Fibroblast of the aortic adventitia (primary cell): ENCODE measurements around the gene NUAK1. TPM values are rescaled to one million over a fixed set of nuclear protein-coding genes. Genes with fewer than 3 reads are reported as not detected.
"Not testable (repeated sequence)": the region's sequence is repeated elsewhere in the genome, so short reads cannot be mapped to it uniquely, and the experiment has no call there.

Source experiments
- DNase-seq: peaks from one replicate; pipeline ENCODE4 v3.0.0-alpha.2; 2010; ENCODE audit warnings: low read depth
- H3K4me3 ChIP-seq: 2 replicates; pipeline ENCODE4 v1.5.1; 2011; ENCODE audit warnings: low read depth, mild to moderate bottlenecking, control low read depth, low read length, moderate library complexity
- CTCF ChIP-seq: IDR thresholded peaks from 2 replicates; pipeline ENCODE4 v1.5.1; 2011; ENCODE audit warnings: mild to moderate bottlenecking, low read length, control low read depth, inconsistent platforms; ENCODE audit not compliant: insufficient read depth
- total RNA-seq: library from RNA; depleted of rRNA; stranded (reverse); fragments of >200 nt; gene quantifications from 2 replicates; pipeline ENCODE4 v1.2.3, GENCODE V29; 2012; ENCODE audit warnings: low replicate concordance

NUAK1 gene
- total RNA-seq, 1 donor = 3.0 TPM

GRCh38 chr12:106145539-106146447, 7.0 kb upstream of the NUAK1 start:
- no peak for TF ChIP-seq CTCF
- H3K4me3 ChIP-seq = no peak overlapping the region
- no peak for DNase-seq

- peak; percentile 11 for DNase-seq
These were observed 6.1 kb upstream of the NUAK1 start for GRCh38 chr12:106144847-106145246.

GRCh38 chr12:106142591-106143261, 4.0 kb upstream of the NUAK1 start:
- no peak for DNase-seq
- H3K4me3 ChIP-seq = no peak overlapping the region
- no peak for TF ChIP-seq CTCF

More at GRCh38 chr12:106144847-106145246, 6.1 kb upstream of the NUAK1 start:
- H3K4me3 ChIP-seq = no peak overlapping the region
- TF ChIP-seq CTCF = no peak

GRCh38 chr12:106141920-106142319, 3.2 kb upstream of the NUAK1 start:
- H3K4me3 ChIP-seq, DNase-seq: not testable (repeated sequence)

GRCh38 chr12:106141452-106141851, 2.7 kb upstream of the NUAK1 start:
- H3K4me3 ChIP-seq = no peak overlapping the region
- no peak for TF ChIP-seq CTCF
- peak; percentile 39 for DNase-seq

GRCh38 chr12:106141003-106141402, 2.2 kb upstream of the NUAK1 start:
- TF ChIP-seq CTCF = no peak
- no peak overlapping the region for H3K4me3 ChIP-seq

More at GRCh38 chr12:106141003-106141402, 2.2 kb upstream of the NUAK1 start:
- DNase-seq = no peak
